GM19193 (cell line): ENCODE data around the gene LYPD4.

Source experiments
- POLR2A ChIP-seq: IDR thresholded peaks from 4 replicates; pipeline ENCODE4 v1.6.1; 2011; ENCODE audit not compliant: insufficient read depth, insufficient read length; ENCODE audit errors: extremely low read depth

The LYPD4 gene

DNA sequence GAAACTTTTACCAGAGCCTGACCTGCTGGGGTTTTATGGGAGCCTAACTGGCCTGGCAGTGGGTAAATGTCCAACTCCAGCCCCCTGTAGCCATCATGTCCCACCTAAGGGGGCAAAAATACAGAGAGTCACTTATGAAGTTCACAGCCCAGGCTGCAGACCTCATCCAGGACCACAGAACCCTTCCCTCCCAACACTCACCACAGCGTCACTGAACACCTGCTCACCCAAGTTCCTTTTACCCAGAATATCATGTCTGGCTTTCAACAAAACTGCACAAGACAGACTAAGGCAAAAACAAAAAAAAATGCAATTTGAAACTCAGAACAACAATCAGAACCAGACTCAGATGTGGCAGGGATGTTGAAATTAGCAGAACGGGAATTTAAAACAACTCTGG, 41.7 kb downstream of the LYPD4 start:
- no peak for TF ChIP-seq POLR2A

DNA sequence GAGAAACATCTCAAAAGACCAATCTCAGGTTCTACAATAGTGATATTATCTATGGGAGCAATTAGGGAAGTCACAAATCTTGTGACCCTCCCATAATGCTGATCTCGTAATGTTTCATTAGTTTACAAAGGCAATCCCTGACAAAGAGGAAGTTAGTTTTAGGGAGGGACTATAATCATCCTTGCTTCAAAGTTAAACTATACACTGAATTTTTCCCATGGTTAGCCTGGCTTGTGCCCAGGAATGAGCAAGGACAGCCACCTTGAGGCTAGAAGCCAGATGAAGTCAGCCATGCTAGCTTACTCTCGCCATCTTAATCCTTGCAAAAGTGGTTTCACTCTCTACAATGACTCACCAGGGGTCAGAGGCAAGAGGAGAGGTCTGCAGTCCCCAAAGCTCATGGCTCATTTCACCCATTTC, 42.7 kb downstream of the LYPD4 start:
- no peak for TF ChIP-seq POLR2A

GRCh38 chr19:41801031-41801430, 43.5 kb downstream of the LYPD4 start:
- no peak for TF ChIP-seq POLR2A

GRCh38 chr19:41799444-41800000, 45.0 kb downstream of the LYPD4 start:
- no peak for TF ChIP-seq POLR2A

GRCh38 chr19:41796901-41797300, 47.6 kb downstream of the LYPD4 start:
- TF ChIP-seq POLR2A: no peak

- TF ChIP-seq POLR2A: no peak
These were observed 48.1 kb downstream of the LYPD4 start, which contains the start of gene CEACAM3 for GRCh38 chr19:41796362-41796761. Gene CEACAM3 (plus strand): TSS chr19:41796587. CDS start chr19:41796678, 91 bp downstream.

GRCh38 chr19:41795031-41795461, 49.4 kb downstream of the LYPD4 start:
- TF ChIP-seq POLR2A: no peak

- no peak for TF ChIP-seq POLR2A
These were observed 51.1 kb downstream of the LYPD4 start for GRCh38 chr19:41793414-41793727.

- TF ChIP-seq POLR2A: no peak
These were observed 51.7 kb downstream of the LYPD4 start for GRCh38 chr19:41792513-41793413.
